ENCODE measurements around the gene NNAT.

The NNAT gene

DNA sequence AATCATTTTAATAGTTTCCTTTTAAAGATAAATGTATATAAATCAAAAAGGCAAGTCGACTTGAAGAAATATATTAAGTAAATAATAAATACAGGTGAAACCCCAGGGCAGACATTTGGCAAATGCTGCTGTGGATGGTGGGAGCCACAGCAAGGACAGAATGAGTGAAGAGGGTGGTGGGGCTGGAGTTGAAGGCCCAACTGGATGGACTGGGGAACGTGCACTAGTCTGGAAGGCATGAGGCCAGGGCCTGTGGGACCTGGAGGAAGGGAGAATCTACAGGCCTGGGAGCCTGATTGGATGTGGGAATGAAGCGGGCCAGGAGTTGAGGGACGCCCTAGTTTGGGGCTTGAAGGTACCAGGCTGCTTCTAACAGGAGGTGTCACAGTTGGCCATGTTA lies 37.3 kb downstream of the NNAT start:
- H3K4me3 ChIP-seq (replicated peaks; ENCODE audit: insufficient read depth, low read length): no peak overlapping the region
- peaks cover 3% of the 10 kb centered on the region for H3K27me3 ChIP-seq (ENCODE audit: insufficient read depth, poor library complexity, severe bottlenecking)
- no peak for DNase-seq (ENCODE audit: low read depth in 1 of 2, low spot score in 1 of 2)
- no peak overlapping the region for H3K27ac ChIP-seq (replicated peaks)
- TF ChIP-seq SPI1 (IDR thresholded peaks at IDR 0.05; ENCODE audit: borderline replicate concordance, low read depth): no peak
- TF ChIP-seq, protein P1, sequence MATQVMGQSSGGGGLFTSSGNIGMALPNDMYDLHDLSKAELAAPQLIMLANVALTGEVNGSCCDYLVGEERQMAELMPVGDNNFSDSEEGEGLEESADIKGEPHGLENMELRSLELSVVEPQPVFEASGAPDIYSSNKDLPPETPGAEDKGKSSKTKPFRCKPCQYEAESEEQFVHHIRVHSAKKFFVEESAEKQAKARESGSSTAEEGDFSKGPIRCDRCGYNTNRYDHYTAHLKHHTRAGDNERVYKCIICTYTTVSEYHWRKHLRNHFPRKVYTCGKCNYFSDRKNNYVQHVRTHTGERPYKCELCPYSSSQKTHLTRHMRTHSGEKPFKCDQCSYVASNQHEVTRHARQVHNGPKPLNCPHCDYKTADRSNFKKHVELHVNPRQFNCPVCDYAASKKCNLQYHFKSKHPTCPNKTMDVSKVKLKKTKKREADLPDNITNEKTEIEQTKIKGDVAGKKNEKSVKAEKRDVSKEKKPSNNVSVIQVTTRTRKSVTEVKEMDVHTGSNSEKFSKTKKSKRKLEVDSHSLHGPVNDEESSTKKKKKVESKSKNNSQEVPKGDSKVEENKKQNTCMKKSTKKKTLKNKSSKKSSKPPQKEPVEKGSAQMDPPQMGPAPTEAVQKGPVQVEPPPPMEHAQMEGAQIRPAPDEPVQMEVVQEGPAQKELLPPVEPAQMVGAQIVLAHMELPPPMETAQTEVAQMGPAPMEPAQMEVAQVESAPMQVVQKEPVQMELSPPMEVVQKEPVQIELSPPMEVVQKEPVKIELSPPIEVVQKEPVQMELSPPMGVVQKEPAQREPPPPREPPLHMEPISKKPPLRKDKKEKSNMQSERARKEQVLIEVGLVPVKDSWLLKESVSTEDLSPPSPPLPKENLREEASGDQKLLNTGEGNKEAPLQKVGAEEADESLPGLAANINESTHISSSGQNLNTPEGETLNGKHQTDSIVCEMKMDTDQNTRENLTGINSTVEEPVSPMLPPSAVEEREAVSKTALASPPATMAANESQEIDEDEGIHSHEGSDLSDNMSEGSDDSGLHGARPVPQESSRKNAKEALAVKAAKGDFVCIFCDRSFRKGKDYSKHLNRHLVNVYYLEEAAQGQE (IDR thresholded peaks at IDR 0.05; ENCODE audit: insufficient replicate concordance, low read depth): no peak
- TF ChIP-seq, protein P2, sequence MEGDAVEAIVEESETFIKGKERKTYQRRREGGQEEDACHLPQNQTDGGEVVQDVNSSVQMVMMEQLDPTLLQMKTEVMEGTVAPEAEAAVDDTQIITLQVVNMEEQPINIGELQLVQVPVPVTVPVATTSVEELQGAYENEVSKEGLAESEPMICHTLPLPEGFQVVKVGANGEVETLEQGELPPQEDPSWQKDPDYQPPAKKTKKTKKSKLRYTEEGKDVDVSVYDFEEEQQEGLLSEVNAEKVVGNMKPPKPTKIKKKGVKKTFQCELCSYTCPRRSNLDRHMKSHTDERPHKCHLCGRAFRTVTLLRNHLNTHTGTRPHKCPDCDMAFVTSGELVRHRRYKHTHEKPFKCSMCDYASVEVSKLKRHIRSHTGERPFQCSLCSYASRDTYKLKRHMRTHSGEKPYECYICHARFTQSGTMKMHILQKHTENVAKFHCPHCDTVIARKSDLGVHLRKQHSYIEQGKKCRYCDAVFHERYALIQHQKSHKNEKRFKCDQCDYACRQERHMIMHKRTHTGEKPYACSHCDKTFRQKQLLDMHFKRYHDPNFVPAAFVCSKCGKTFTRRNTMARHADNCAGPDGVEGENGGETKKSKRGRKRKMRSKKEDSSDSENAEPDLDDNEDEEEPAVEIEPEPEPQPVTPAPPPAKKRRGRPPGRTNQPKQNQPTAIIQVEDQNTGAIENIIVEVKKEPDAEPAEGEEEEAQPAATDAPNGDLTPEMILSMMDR (IDR thresholded peaks at IDR 0.05; ENCODE audit: insufficient read depth, low read length): no peak
- TF ChIP-seq POLR2AphosphoS5 (IDR thresholded peaks at IDR 0.05; ENCODE audit: low read depth): no peak
- no peak for TF ChIP-seq GABPA (IDR thresholded peaks at IDR 0.05; ENCODE audit: low read depth)

DNA sequence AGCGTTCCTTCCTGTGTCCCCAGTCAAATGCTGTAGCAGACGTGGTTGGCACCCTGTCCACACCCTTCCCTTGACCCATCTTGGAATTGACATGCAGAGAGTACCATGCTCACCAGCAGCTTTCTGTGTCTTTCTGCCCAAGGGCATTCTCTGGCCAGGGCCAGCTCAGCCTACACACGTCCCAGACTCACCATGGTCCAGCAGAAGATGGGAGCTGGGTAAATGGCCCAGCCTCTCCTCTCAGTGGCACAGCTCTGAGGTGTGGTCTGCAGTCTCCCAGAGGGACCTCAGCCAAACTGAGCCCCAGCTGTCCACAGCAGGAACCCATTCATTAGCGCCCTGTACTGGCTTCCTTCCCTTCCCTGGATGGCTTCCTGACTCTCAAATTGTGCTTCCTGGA lies 37.7 kb downstream of the NNAT start:
- DNase-seq (ENCODE audit: low read depth in 1 of 2, low spot score in 1 of 2): no peak
- Histone ChIP-seq H3K27me3 (ENCODE audit: insufficient read depth, poor library complexity, severe bottlenecking) (peaks cover 4% of the 10 kb centered on the region), H3K4me3 (replicated peaks; ENCODE audit: insufficient read depth, low read length) (no peak overlapping the region), H3K27ac (replicated peaks) (no peak overlapping the region)
- TF ChIP-seq POLR2AphosphoS5 (IDR thresholded peaks at IDR 0.05; ENCODE audit: low read depth) (no peak), SPI1 (IDR thresholded peaks at IDR 0.05; ENCODE audit: borderline replicate concordance, low read depth) (no peak), GABPA (IDR thresholded peaks at IDR 0.05; ENCODE audit: low read depth) (no peak)
- TF ChIP-seq, protein P1 (IDR thresholded peaks at IDR 0.05; ENCODE audit: insufficient replicate concordance, low read depth): no peak
- TF ChIP-seq, protein P2 (IDR thresholded peaks at IDR 0.05; ENCODE audit: insufficient read depth, low read length): no peak

DNA sequence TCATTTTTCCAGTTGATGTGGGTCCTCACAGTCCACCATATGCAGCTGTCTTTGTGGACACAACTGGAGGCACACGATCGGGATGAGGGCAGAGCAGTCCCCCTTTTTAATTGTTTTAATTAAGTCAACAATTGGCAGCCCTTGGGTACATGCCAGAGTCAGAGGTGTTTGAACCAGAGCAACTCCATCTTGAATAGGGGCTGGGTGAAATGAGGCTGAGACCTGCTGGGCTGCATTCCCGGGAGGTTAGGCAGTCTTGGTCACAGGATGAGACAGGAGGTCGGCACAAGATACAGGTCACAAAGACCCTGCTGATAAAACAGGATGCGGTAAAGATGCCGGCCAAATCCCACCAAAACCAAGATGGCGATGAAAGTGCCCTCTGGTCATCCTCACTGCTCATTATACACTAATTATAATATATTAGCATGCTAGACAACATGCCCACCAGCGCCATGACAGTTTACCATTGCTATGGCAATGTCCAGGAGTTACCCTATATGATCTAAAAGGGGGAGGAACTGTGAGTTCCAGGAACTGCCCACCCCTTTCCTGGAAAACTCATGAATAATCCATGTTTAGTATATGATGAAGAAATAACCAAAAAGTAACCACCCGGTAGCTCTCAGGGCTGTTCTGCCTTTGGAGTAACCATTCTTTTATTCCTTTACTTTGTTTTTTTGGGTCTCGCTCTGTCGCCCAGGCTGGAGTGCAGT lies 38.4 kb downstream of the NNAT start:
- no peak overlapping the region for H3K27ac ChIP-seq (replicated peaks)
- H3K27me3 ChIP-seq (ENCODE audit: insufficient read depth, poor library complexity, severe bottlenecking): peaks cover 8% of the 10 kb centered on the region
- no peak for TF ChIP-seq GABPA (IDR thresholded peaks at IDR 0.05; ENCODE audit: low read depth)
- TF ChIP-seq, protein P2 (IDR thresholded peaks at IDR 0.05; ENCODE audit: insufficient read depth, low read length): no peak
- TF ChIP-seq SPI1 (IDR thresholded peaks at IDR 0.05; ENCODE audit: borderline replicate concordance, low read depth): no peak
- TF ChIP-seq POLR2AphosphoS5 (IDR thresholded peaks at IDR 0.05; ENCODE audit: low read depth): no peak
- TF ChIP-seq, protein P1 (IDR thresholded peaks at IDR 0.05; ENCODE audit: insufficient replicate concordance, low read depth): no peak
- no peak for DNase-seq (ENCODE audit: low read depth in 1 of 2, low spot score in 1 of 2)
- H3K4me3 ChIP-seq (replicated peaks; ENCODE audit: insufficient read depth, low read length): no peak overlapping the region

Measured in HL-60 (cell line).